Central memory CD8-positive, alpha-beta T cell (primary cell): Measurements from ENCODE around the gene CHCHD6.
A peak's percentile ranks its signal among the peaks of the same experiment; 100 is the strongest.

Experiments used
- ATAC-seq: fragments of 150-1000 bp; cut with Tn5 transposase; replicated peaks from 2 replicates; pipeline ENCODE4 v1.10.0; 2022; ENCODE audit warnings: mild to moderate bottlenecking, moderate FRiP score, moderate number of reproducible peaks; ENCODE audit not compliant: poor library complexity, severe bottlenecking; ENCODE audit errors: extremely low read depth
- DNase-seq, 2 donors: peaks; one replicate each; pipeline ENCODE4 v3.0.0; 2021; ENCODE audit warnings: low spot score in 2 of 2
- H3K27ac Mint-ChIP-seq: one replicate; pipeline ENCODE4 v1.8.0; 2022; ENCODE audit warnings: low read depth, mild to moderate bottlenecking, moderate library complexity, mixed read lengths
- H3K27me3 Mint-ChIP-seq: one replicate; pipeline ENCODE4 v1.8.0; 2022; ENCODE audit warnings: mixed read lengths
- H3K36me3 Mint-ChIP-seq: one replicate; pipeline ENCODE4 v1.8.0; 2022; ENCODE audit warnings: mild to moderate bottlenecking, moderate library complexity, mixed read lengths; ENCODE audit not compliant: insufficient read depth
- H3K4me1 Mint-ChIP-seq: one replicate; pipeline ENCODE4 v1.8.0; 2022; ENCODE audit warnings: mixed read lengths
- H3K4me3 Mint-ChIP-seq: one replicate; pipeline ENCODE4 v1.8.0; 2022; ENCODE audit warnings: mild to moderate bottlenecking, moderate library complexity, mixed read lengths
- H3K9me3 Mint-ChIP-seq: one replicate; pipeline ENCODE4 v1.8.0; 2022; ENCODE audit warnings: mixed read lengths

CHCHD6 gene, protein sequence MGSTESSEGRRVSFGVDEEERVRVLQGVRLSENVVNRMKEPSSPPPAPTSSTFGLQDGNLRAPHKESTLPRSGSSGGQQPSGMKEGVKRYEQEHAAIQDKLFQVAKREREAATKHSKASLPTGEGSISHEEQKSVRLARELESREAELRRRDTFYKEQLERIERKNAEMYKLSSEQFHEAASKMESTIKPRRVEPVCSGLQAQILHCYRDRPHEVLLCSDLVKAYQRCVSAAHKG

DNA sequence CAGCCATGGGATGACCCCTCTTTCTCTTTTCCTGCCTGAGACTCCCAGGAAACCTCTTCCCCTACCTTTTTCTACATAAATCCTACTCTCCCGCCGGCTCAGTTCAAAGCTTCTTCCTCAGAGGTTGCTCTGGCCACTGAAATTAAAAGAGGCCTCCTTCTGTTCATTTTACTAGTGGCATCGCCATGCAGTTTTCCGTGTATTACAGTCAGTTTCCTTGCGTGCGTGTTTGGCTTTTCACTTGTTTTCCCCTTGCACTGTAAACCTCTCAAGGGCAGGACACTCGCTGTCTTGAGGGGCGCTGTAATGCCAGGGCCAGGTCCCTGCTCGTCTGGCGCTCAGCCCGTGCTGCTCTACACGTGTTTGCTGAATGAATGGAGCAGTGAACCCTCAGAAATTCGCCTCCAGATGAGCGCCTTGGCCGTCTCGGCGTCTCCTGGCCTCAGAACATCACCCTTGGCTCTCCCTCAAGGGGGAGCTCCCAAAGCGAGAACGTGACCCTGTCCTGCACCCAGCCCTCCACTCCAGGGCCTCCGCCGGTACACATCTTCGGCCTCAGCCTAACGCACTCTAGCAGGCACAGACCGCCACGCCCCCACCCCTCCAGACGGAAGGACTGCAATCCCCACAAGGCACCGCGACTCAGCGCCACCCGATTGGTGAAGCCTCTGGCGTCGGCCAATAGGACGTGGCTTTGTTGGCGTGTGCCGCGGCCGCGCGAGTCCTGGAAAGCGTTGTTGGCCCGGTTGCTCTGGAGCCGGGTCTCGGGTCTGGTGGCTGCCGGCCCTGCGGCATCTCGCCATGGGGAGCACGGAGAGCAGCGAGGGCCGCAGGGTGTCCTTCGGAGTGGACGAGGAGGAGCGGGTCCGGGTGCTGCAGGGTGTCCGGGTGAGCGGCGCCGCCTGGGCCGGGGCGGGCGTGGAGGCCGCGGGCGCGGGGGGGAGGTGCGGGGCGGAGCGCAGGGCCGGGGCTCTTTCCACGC lies at the start of gene CHCHD6:
TSS of gene CHCHD6 (plus strand) at position 729 of the 982 bp plus-strand sequence. CDS start at position 802, 73 bp downstream.
- Mint-ChIP-seq H3K27me3 (peaks cover 50% of the 10 kb centered on the region), H3K4me1 (peaks cover 24% of the 10 kb centered on the region), H3K4me3 (peak within 1 kb of the TSS; percentile 93), H3K36me3 (peaks cover 10% of the 10 kb centered on the region), H3K27ac (peak within 1 kb of the TSS; percentile 82), H3K9me3 (no peaks in the 10 kb centered on the region)
- ATAC-seq (peak; percentile 95), DNase-seq (peak; percentile 92 to 98)

DNA sequence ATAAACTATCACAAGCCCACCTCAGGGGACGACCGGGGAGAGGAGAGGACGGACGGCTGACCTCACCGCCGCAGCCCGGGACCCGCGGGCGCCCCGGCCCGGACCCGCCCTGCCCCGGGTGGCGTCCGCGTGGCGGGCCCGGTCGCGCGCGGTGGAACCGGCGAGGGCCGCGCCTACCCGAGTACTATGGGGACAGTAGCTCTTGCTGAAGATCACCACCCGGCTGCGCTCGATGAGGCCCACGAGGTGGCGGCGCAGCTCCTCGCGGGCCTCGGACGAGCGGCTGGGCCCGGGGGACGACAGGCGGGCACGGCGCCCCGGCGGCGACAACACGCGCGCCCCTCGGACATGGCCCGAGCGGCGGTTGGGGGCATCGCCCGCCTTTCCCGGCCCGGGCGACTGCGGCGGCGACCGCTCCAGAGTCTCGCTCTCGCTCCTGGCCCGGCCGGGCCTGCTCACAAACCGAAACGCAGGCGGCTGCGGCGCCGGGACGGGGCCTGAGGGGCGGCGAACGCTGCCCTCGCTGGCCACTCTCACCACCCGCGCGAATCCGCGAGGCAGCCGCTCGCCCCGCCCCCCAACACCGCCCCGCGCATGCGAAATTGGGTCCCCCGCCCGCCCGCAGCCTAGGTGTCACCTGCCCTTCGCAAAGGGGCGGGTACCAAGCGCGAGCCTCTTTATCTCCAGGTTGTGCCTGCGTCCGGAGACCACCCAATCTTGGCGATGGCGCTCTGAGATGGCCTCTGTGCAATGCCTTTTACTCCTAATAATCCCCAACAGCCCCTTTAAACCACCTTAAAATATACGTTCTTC lies 49.3 kb upstream of the CHCHD6 start, which contains the start of gene TXNRD3:
TSS of gene TXNRD3 (minus strand) at position 554 of the 813 bp plus-strand sequence.
- Mint-ChIP-seq H3K27ac (no peak within 1 kb of the TSS), H3K4me1 (no peaks in the 10 kb centered on the region), H3K36me3 (no peaks in the 10 kb centered on the region), H3K4me3 (peak within 1 kb of the TSS; percentile 83), H3K9me3 (no peaks in the 10 kb centered on the region), H3K27me3 (peaks cover 52% of the 10 kb centered on the region)
- ATAC-seq: peak; percentile 78
- peak in 1 of 2 donors; percentile 28 for DNase-seq

DNA sequence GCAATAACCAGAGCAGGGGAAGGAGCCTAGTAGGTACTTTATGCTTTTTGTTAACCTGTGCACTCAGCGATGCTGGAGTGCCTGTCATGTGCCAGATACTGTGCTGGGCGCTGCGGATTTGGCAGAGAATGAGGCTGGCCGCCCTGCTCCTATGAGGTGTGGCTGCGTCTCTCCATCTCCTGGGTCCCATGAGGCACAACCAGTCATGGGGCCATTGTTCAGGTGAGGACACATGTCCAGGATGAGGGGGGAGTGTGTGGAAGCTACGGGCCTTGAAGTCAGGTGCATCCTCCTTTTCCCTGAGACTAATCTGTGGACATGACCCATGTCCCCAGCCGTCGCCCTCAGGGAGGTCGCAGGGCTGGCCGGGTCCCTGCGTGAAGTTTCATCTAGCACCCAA lies 48.2 kb upstream of the CHCHD6 start:
- peak overlapping the region; percentile 31 for H3K4me3 Mint-ChIP-seq
- H3K27ac Mint-ChIP-seq: no peak overlapping the region
- peaks cover 53% of the 10 kb centered on the region for H3K27me3 Mint-ChIP-seq
- no peaks in the 10 kb centered on the region for H3K4me1 Mint-ChIP-seq
- ATAC-seq (no peak), DNase-seq (no peak)
- no peaks in the 10 kb centered on the region for H3K36me3 Mint-ChIP-seq
- H3K9me3 Mint-ChIP-seq: no peaks in the 10 kb centered on the region

DNA sequence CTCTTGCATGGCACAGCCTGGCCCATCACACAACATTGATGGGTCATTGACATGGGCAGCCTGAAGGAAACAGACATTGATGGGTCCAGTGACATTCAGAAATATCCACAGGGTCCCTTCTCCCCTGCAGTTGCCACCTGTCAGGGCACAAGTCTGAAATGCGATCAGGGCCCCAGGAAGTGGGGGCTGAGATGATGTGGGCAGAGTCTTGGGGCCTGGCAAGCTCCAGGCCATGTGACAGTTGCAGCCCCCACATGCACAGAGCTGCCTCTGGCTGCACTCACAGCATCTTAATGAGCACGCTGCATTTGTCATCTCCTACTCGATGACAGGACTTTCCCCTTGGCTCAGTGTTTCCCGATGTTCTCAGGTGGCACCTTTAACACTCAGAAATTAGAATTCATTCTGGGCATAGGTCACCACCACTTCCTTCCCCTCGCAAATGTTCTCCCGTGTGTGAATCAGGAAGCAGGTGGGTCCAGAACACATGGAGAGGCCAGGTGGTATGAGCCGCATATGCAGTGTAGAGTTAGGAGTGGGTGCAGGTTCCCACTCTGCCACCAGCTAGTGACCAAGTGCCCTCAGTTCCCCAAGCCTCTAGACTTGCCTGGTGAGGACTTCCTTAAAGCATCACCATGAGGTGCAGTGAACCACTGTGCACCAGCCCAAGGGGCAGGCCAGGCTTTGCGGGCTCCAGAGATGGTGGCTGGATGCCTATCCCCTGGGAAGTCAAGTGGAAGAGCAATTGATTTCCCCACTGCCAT lies 47.5 kb upstream of the CHCHD6 start:
- no peaks in the 10 kb centered on the region for H3K9me3 Mint-ChIP-seq
- no peak overlapping the region for H3K4me3 Mint-ChIP-seq
- no peaks in the 10 kb centered on the region for H3K4me1 Mint-ChIP-seq
- peaks cover 53% of the 10 kb centered on the region for H3K27me3 Mint-ChIP-seq
- no peak overlapping the region for H3K27ac Mint-ChIP-seq
- ATAC-seq: no peak
- no peak for DNase-seq
- no peaks in the 10 kb centered on the region for H3K36me3 Mint-ChIP-seq

DNA sequence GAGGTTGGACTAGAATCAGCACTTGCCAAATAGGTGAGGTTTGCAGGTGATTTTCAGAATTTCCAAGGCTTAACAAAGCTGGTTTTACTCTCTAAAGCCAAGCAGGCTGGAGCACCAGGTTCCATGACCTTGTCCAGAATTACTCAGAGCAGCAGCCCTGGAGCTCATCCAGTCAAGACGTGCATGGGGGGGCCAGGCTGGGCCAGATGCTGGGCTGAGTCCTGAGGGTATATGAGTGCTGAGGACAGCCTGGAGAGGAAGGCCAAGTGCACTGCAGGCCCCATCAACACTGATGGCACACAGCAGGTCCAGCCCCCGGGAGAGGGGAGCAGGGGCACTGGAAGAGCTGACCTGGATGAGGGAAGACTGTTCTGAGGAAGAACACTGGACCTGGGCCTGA lies 46.1 kb upstream of the CHCHD6 start:
- Mint-ChIP-seq H3K4me3 (no peak overlapping the region), H3K9me3 (no peaks in the 10 kb centered on the region), H3K27me3 (peaks cover 53% of the 10 kb centered on the region), H3K36me3 (no peaks in the 10 kb centered on the region), H3K27ac (no peak overlapping the region), H3K4me1 (no peaks in the 10 kb centered on the region)
- ATAC-seq (no peak), DNase-seq (no peak)

DNA sequence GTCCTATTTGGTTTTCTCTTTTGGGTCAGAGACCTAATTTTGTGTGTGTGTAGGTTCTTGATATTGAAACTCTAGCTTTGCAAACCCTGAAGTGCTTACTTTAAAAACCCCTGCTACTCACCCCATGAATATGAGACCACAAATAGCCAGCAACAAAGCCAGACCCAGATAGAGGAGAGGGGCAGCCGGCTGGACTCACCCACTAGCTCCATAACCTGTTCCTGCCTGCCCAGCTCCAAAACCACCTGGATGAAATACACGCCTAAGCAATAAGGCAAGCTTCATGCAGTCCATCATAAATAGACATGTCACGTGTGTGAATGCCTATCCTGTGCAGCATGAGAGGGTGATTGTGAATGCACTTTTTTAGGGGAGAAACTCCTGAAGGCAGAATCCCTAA lies 45.5 kb upstream of the CHCHD6 start:
- Mint-ChIP-seq H3K9me3 (no peaks in the 10 kb centered on the region), H3K27me3 (peaks cover 54% of the 10 kb centered on the region), H3K36me3 (no peaks in the 10 kb centered on the region), H3K4me1 (no peaks in the 10 kb centered on the region), H3K27ac (no peak overlapping the region), H3K4me3 (no peak overlapping the region)
- ATAC-seq (no peak), DNase-seq (no peak)

DNA sequence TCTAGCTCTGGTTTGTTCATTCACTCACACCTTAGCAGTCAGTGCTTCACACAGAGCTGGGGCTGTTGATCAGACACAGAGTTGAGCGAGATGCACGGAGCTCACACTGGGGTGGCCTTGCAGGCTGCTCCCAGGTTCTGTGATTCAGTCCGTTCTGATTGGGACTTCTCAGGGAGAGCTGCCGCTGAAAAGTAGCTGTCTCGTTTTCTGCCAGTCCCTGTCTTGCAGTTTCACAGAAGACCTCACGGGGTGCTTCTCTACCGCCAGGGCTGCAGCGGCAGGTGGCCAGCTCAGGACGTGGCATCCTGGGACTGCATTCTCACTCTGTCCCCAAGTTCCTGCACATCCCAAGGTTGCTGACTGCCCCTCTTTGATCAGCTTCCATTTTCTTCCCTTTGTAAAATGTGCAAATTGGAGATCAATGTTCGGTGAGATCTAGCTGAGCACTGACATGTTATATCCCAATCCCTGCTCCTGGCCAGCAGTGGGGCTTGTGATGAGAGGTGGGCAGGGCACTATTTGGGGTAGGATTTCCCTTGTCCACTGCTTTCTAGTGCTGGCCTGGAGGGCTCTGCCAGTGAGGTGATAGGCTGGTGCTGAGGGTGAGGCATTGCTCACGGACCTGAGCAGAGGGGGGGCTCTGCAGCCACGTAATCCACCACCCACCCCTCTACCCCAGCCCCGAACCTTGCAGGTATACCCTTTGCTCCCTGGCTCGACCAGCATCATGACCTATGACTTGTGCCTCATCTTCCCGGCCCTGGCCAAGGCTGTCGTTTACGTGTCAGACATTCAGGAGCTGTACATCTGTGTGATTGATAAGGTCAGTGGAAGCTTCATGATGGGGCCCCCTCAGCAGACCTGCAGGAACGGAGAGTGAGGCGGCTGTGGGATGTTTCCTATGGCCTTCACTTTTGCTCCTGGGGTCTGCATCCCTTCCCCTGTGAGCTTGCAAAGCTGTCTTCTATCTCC lies 43.8 kb upstream of the CHCHD6 start:
- DNase-seq: no peak
- Mint-ChIP-seq H3K4me3 (no peak overlapping the region), H3K4me1 (no peaks in the 10 kb centered on the region), H3K36me3 (no peaks in the 10 kb centered on the region), H3K9me3 (no peaks in the 10 kb centered on the region), H3K27me3 (peaks cover 61% of the 10 kb centered on the region), H3K27ac (no peak overlapping the region)
- ATAC-seq: no peak

DNA sequence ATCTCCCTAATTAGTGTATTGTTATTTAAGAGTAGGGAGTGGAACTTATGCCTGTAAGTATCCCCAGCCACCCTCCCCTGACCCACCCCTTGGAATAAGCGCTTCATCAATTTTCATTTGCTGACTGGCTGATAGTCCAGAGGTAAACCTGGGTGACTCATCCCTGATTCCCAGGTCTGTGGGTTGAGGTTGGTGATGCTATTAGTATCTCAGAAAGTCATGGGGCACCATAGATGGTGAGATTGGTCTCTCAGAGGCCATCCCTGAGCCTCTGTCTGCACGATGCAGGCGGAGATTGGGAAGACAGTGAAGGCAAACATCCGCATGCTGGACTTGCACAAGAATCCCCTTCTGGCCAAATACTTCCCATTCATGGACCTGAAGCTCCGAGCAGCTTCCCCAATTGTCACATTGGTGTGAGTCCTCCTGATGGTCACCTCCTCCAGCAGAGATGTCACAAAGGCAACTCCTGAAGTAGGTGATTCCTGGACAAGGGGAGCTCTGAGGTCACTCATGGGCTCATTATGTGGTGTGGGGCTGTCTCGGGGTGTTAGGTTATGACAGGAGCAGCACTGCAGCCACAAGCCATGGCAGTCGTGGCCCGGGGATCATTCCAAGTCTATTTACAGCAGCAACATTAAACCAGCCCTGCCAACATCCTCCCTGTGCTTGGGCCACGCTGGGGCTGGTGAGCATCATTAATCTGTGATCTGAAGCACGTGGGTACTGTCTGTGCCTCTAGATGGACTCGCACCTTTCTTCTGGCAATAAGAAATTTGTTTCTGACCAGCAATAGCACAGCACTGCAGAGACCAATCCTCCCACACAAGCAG lies 42.3 kb upstream of the CHCHD6 start:
- ATAC-seq: no peak
- H3K27ac Mint-ChIP-seq: no peak overlapping the region
- no peaks in the 10 kb centered on the region for H3K36me3 Mint-ChIP-seq
- H3K9me3 Mint-ChIP-seq: no peaks in the 10 kb centered on the region
- no peak for DNase-seq
- H3K27me3 Mint-ChIP-seq: peaks cover 61% of the 10 kb centered on the region
- H3K4me1 Mint-ChIP-seq: no peaks in the 10 kb centered on the region
- H3K4me3 Mint-ChIP-seq: no peak overlapping the region

DNA sequence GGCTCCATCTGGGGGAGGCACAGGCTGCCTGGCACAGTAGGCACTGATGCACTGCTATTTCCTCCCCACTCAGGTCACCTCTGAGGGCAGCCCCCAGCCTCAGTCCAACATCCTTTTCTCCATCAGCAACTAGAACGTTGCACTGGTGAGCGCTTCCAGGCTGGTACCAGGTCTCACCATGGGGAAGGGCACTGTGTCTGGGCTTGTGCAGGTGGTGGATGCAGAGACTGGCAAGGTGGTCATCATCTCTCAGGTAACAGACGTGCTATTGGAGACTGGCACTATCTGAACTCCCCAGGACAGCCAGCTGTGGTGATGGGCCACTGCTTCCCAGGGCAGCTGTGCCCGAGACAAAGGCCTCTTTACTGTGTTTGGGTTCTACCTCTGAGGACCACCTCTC lies 40.8 kb upstream of the CHCHD6 start:
- Mint-ChIP-seq H3K27me3 (peaks cover 54% of the 10 kb centered on the region), H3K27ac (no peak overlapping the region)
- ATAC-seq: no peak

DNA sequence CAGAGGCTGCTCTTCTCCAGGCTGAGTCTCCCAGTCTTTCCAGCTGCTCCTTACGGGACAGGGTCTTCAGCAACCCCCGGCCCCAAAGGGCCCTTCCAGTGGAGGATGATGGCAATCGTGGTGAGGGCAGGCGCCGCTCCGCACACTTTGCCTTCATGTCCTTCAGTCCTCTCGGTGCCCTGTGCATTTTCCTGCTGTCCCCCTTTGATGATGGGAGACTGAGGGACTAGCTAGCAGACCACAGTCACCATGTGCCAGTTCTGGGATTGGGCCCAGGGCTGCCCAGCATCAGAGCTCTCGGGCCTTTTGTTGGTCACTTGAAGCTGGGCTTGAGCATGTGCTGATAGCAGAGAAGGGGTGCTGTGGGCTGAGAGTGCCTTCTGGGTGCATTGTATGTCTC lies 40.3 kb upstream of the CHCHD6 start:
- no peak overlapping the region for H3K27ac Mint-ChIP-seq
- no peak overlapping the region for H3K4me3 Mint-ChIP-seq
- peaks cover 49% of the 10 kb centered on the region for H3K27me3 Mint-ChIP-seq
- ATAC-seq (no peak), DNase-seq (no peak)
- H3K4me1 Mint-ChIP-seq: no peaks in the 10 kb centered on the region
- H3K36me3 Mint-ChIP-seq: no peaks in the 10 kb centered on the region
- no peaks in the 10 kb centered on the region for H3K9me3 Mint-ChIP-seq

More for the DNA sequence above, 40.8 kb upstream of the CHCHD6 start:
- no peak for DNase-seq
- Mint-ChIP-seq H3K9me3 (no peaks in the 10 kb centered on the region), H3K4me1 (no peaks in the 10 kb centered on the region), H3K4me3 (no peak overlapping the region), H3K36me3 (no peaks in the 10 kb centered on the region)
